Small intestine (tissue), 16 donors: Measurements from ENCODE around the gene NBPF12. TPM values are rescaled to one million over a fixed set of nuclear protein-coding genes. Genes with fewer than 3 reads are reported as not detected.
A peak's percentile ranks its signal among the peaks of the same experiment; 100 is the strongest.
"Not testable (repeated sequence)": the region's sequence is repeated elsewhere in the genome, so short reads cannot be mapped to it uniquely, and the experiment has no call there.

ENCODE experiments used
- DNase-seq, 2 donors: peaks; one replicate each; pipeline versions ENCODE4 v3.0.0 to v3.0.0-alpha.2; 2013
- FAIRE-seq: peaks from 2 replicates; lab custom pipeline; 2012; peaks lifted over from hg19 to GRCh38; lab: Jason Lieb, UNC
- H3K27ac ChIP-seq, 3 donors: one replicate each; pipeline ENCODE4 v1.5.1; 2013; ENCODE audit warnings: low read length in 2 of 3, mild to moderate bottlenecking in 2 of 3, control low read depth in 1 of 3, inconsistent platforms in 1 of 3, low read depth in 1 of 3, moderate library complexity in 1 of 3
- H3K27me3 ChIP-seq, 3 donors: one replicate each; pipeline ENCODE4 v1.6.1; 2013; ENCODE audit warnings: low read length in 3 of 3, inconsistent platforms in 1 of 3; ENCODE audit not compliant: control insufficient read depth in 3 of 3, insufficient read depth in 3 of 3
- H3K36me3 ChIP-seq, 3 donors: one replicate each; pipeline ENCODE4 v1.6.1; 2013; ENCODE audit warnings: low read length in 3 of 3, inconsistent platforms in 1 of 3, low read depth in 1 of 3, mild to moderate bottlenecking in 1 of 3, moderate library complexity in 1 of 3; ENCODE audit not compliant: control insufficient read depth in 3 of 3, insufficient read depth in 2 of 3
- H3K4me1 ChIP-seq, 3 donors: one replicate each; pipeline ENCODE4 v1.6.1; 2013; ENCODE audit warnings: low read length in 2 of 3, inconsistent platforms in 1 of 3, low read depth in 1 of 3, mild to moderate bottlenecking in 1 of 3, moderate library complexity in 1 of 3; ENCODE audit not compliant: control insufficient read depth in 3 of 3, insufficient read depth in 2 of 3
- H3K4me3 ChIP-seq, 3 donors: one replicate each; pipeline ENCODE4 v1.5.1; 2013; ENCODE audit warnings: low read length in 3 of 3, control low read depth in 1 of 3, inconsistent platforms in 1 of 3, low read depth in 1 of 3, mild to moderate bottlenecking in 1 of 3, moderate library complexity in 1 of 3
- H3K9me3 ChIP-seq, 2 donors: one replicate each; pipeline ENCODE4 v1.6.1; 2013; ENCODE audit warnings: low read depth in 1 of 2, low read length in 1 of 2; ENCODE audit not compliant: control insufficient read depth in 2 of 2, insufficient read depth in 1 of 2
- WGBS, 3 donors: extraction: QIAGEN DNeasy Blood & Tissue Kit; methylation state at CpG; one replicate each; pipeline ENCODE4 v1.1.7; 2013; 5-methylcytosine and 5-hydroxymethylcytosine counted together
- long read RNA-seq, 10 donors: transcript quantifications; one replicate each; lab custom pipeline, GENCODE V29; 2026
- polyA plus RNA-seq, 4 donors: library from polyadenylated mRNA; stranded (reverse) in 3 of 4; unstranded in 1 of 4; fragments of 200-250 nt in 3 of 4; fragments of 120-200 nt in 1 of 4; gene quantifications; one replicate each; pipeline versions ENCODE4 v1.2.1 to v1.2.3, GENCODE V29; 2013
- donor health status: healthy with polysubstance abuse.
- donor health status: control.
- donor health status: control.
- donor health status: Bipolar disorder and iron deficiency.
- donor health status: healthy.

NBPF12 gene
- 10 to 100 TPM in 1 of 4 donors, 1 to 10 TPM in 3; 4.6 to 16.2 (median 6.0) TPM for polyA plus RNA-seq
- long read RNA-seq, donor 1: 0 reads
- long read RNA-seq, donor 2: 0 reads
- long read RNA-seq, donor 3: 0 reads
- long read RNA-seq, donor 4: 0 reads
- long read RNA-seq, donor 5: 0 reads
- long read RNA-seq, donor 6: 0 reads
- long read RNA-seq, donor 7: 0 reads
- long read RNA-seq, donor 8: 0 reads
- long read RNA-seq, donor 9: 0 reads
- long read RNA-seq, donor 10, partial matches to known transcripts: 14 of 14 reads
- long read RNA-seq, donor 10, other reads (novel, unspliced or antisense): 0 of 14 reads

- not testable (repeated sequence) for H3K9me3 ChIP-seq, H3K27me3 ChIP-seq, FAIRE-seq, H3K36me3 ChIP-seq, H3K4me1 ChIP-seq
- 0 to 1% (median 0%) methylated on average over 49 to 58 of the region's 61 CpGs for WGBS, 3 donors
- DNase-seq: peak; percentile 74 to 88
- Histone ChIP-seq H3K4me3 (peak within 1 kb of the TSS; percentile 57 to 74 (median 72)), H3K27ac (peak within 1 kb of the TSS; percentile 68 to 84 (median 80))
Measured at GRCh38 chr1:146938242-146938902, at the start of gene NBPF12. Gene NBPF12, plus strand, starts transcription at chr1:146938324. Its CDS starts 21,820 bp downstream, at chr1:146960144.

- DNase-seq, H3K36me3 ChIP-seq, H3K4me3 ChIP-seq, FAIRE-seq, H3K27ac ChIP-seq, H3K9me3 ChIP-seq, H3K4me1 ChIP-seq, H3K27me3 ChIP-seq: not testable (repeated sequence)
- WGBS, 3 donors: 88 to 95% (median 92%) methylated on average over 1 to 2 of the region's 4 CpGs
Measured at GRCh38 chr1:146891355-146891754, 46.8 kb upstream of the NBPF12 start.

GRCh38 chr1:146892331-146892730 is 45.8 kb upstream of the NBPF12 start:
- not testable (repeated sequence) for H3K4me3 ChIP-seq, H3K27me3 ChIP-seq, H3K9me3 ChIP-seq, FAIRE-seq, H3K36me3 ChIP-seq, DNase-seq, H3K27ac ChIP-seq, H3K4me1 ChIP-seq
- WGBS, 3 donors: 40 to 100% (median 68%) methylated on average over 1 to 2 of the region's 3 CpGs

GRCh38 chr1:146907565-146908261 is 30.4 kb upstream of the NBPF12 start:
- H3K4me3 ChIP-seq, FAIRE-seq, H3K36me3 ChIP-seq, H3K27me3 ChIP-seq, H3K9me3 ChIP-seq, H3K4me1 ChIP-seq, DNase-seq, H3K27ac ChIP-seq: not testable (repeated sequence)
- 54 to 67% (median 59%) methylated on average over 4 to 6 of the region's 8 CpGs for WGBS, 3 donors

GRCh38 chr1:146912975-146913374 is 25.1 kb upstream of the NBPF12 start:
- not testable (repeated sequence) for H3K36me3 ChIP-seq, H3K27me3 ChIP-seq, FAIRE-seq, H3K4me3 ChIP-seq, H3K4me1 ChIP-seq, H3K27ac ChIP-seq, DNase-seq, H3K9me3 ChIP-seq
- 57 to 81% (median 69%) methylated on average over 3 of the region's 3 CpGs for WGBS, 3 donors

GRCh38 chr1:146920811-146921210 is 17.3 kb upstream of the NBPF12 start:
- H3K27ac ChIP-seq, H3K4me3 ChIP-seq, DNase-seq, H3K27me3 ChIP-seq, H3K36me3 ChIP-seq, FAIRE-seq, H3K9me3 ChIP-seq, H3K4me1 ChIP-seq: not testable (repeated sequence)

GRCh38 chr1:146922614-146923013 is 15.5 kb upstream of the NBPF12 start:
- DNase-seq, H3K9me3 ChIP-seq, H3K27me3 ChIP-seq, H3K27ac ChIP-seq, H3K36me3 ChIP-seq, H3K4me1 ChIP-seq, FAIRE-seq, H3K4me3 ChIP-seq: not testable (repeated sequence)
- 63 to 76% (median 72%) methylated on average over 1 of the region's 1 CpG for WGBS, 3 donors

GRCh38 chr1:146924106-146924505 is 14.0 kb upstream of the NBPF12 start:
- FAIRE-seq, H3K9me3 ChIP-seq, DNase-seq, H3K4me1 ChIP-seq, H3K4me3 ChIP-seq, H3K27me3 ChIP-seq, H3K27ac ChIP-seq, H3K36me3 ChIP-seq: not testable (repeated sequence)
- 44 to 61% (median 53%) methylated on average over 2 of the region's 2 CpGs for WGBS, 3 donors
